IMR-90 (cell line): ENCODE data around the gene PTGES.

Experiments used
- BHLHE40 ChIP-seq: fragments of 150-350 bp; IDR thresholded peaks from 2 replicates; pipeline ENCODE4 v1.6.1; 2016; ENCODE audit warnings: mild to moderate bottlenecking, low read depth, low read length
- CEBPB ChIP-seq: IDR thresholded peaks from 2 replicates; pipeline ENCODE4 v1.6.1; 2012; ENCODE audit warnings: low read depth, low read length, improper control_type of control experiment
- ELK1 ChIP-seq: fragments of 150-350 bp; IDR thresholded peaks from 2 replicates; pipeline ENCODE4 v1.6.1; 2016; ENCODE audit warnings: low read depth, mild to moderate bottlenecking, low read length, moderate library complexity, borderline replicate concordance
- FOS ChIP-seq: fragments of 150-350 bp; IDR thresholded peaks from 2 replicates; pipeline ENCODE4 v1.6.1; 2016; ENCODE audit warnings: low read depth, low read length
- MXI1 ChIP-seq: IDR thresholded peaks from 2 replicates; pipeline ENCODE4 v1.6.1; 2012; ENCODE audit warnings: low read depth, mild to moderate bottlenecking, low read length, moderate library complexity, borderline replicate concordance
- POLR2A ChIP-seq: IDR thresholded peaks from 2 replicates; pipeline ENCODE4 v1.6.1; 2012; ENCODE audit warnings: mild to moderate bottlenecking, low read depth, low read length
- RAD21 ChIP-seq: IDR thresholded peaks from 2 replicates; pipeline ENCODE4 v1.6.1; 2012; ENCODE audit warnings: low read length, improper control_type of control experiment
- RCOR1 ChIP-seq: IDR thresholded peaks from 2 replicates; pipeline ENCODE4 v1.6.1; 2012; ENCODE audit warnings: mild to moderate bottlenecking, low read length, improper control_type of control experiment; ENCODE audit not compliant: insufficient replicate concordance
- RFX5 ChIP-seq: IDR thresholded peaks from 2 replicates; pipeline ENCODE4 v1.8.0; 2012; ENCODE audit warnings: low read depth, mild to moderate bottlenecking, low read length, moderate library complexity
- SMC3 ChIP-seq: fragments of 150-350 bp; IDR thresholded peaks from 2 replicates; pipeline ENCODE4 v1.6.1; 2016; ENCODE audit warnings: low read depth, mild to moderate bottlenecking, antibody characterized with exemption, low read length, moderate library complexity
- TF ChIP-seq, protein P1 (sequence below): conservative IDR thresholded peaks from 2 replicates; pipeline ENCODE4 v1.5.1; 2012; ENCODE audit warnings: mild to moderate bottlenecking, low read depth, low read length, improper control_type of control experiment
- TF ChIP-seq, protein P2 (sequence below): fragments of 150-350 bp; IDR thresholded peaks from 2 replicates; pipeline ENCODE4 v1.6.1; 2017; ENCODE audit warnings: mild to moderate bottlenecking, antibody characterized with exemption, low read length, low read depth

GRCh38 chr9:129768486-129768885, 15.6 kb upstream of the PTGES start:
- TF ChIP-seq, protein P1, sequence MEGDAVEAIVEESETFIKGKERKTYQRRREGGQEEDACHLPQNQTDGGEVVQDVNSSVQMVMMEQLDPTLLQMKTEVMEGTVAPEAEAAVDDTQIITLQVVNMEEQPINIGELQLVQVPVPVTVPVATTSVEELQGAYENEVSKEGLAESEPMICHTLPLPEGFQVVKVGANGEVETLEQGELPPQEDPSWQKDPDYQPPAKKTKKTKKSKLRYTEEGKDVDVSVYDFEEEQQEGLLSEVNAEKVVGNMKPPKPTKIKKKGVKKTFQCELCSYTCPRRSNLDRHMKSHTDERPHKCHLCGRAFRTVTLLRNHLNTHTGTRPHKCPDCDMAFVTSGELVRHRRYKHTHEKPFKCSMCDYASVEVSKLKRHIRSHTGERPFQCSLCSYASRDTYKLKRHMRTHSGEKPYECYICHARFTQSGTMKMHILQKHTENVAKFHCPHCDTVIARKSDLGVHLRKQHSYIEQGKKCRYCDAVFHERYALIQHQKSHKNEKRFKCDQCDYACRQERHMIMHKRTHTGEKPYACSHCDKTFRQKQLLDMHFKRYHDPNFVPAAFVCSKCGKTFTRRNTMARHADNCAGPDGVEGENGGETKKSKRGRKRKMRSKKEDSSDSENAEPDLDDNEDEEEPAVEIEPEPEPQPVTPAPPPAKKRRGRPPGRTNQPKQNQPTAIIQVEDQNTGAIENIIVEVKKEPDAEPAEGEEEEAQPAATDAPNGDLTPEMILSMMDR, result no peak
- no peak for TF ChIP-seq POLR2A
- TF ChIP-seq ELK1, result no peak
- TF ChIP-seq, protein P2, sequence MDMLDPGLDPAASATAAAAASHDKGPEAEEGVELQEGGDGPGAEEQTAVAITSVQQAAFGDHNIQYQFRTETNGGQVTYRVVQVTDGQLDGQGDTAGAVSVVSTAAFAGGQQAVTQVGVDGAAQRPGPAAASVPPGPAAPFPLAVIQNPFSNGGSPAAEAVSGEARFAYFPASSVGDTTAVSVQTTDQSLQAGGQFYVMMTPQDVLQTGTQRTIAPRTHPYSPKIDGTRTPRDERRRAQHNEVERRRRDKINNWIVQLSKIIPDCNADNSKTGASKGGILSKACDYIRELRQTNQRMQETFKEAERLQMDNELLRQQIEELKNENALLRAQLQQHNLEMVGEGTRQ, result no peak
- TF ChIP-seq RCOR1, result no peak
- TF ChIP-seq CEBPB, result no peak
- no peak for TF ChIP-seq RFX5
- TF ChIP-seq SMC3, result no peak
- no peak for TF ChIP-seq MXI1
- TF ChIP-seq RAD21, result no peak
- no peak for TF ChIP-seq BHLHE40
- TF ChIP-seq FOS, result no peak
